Psoas muscle (tissue), 8 donors: Measurements from ENCODE around the gene LONRF3. TPM values are rescaled to one million over a fixed set of nuclear protein-coding genes. Genes with fewer than 3 reads are reported as not detected.

Experiments used
- ATAC-seq, 4 donors: fragments of 200-7000 bp; cut with Tn5 transposase; one replicate each; pipeline ENCODE4 v1.9.1; 2020; ENCODE audit warnings: moderate library complexity in 3 of 4, mild to moderate bottlenecking in 2 of 4
- DNase-seq, 2 donors: peaks; one replicate each; pipeline ENCODE4 v3.0.0-alpha.2; 2020
- H3K27ac ChIP-seq: fragments of 200-600 bp; one replicate; pipeline ENCODE4 v1.8.0; 2022
- H3K27me3 ChIP-seq, 3 donors: fragments of 200-600 bp in 1 of 3; one replicate each; pipeline versions ENCODE4 v1.6.1 to v1.8.0; 2013 to 2022; ENCODE audit warnings: low read length in 2 of 3, mild to moderate bottlenecking in 2 of 3, moderate library complexity in 1 of 3; ENCODE audit not compliant: insufficient read depth in 3 of 3
- H3K36me3 ChIP-seq, 2 donors: fragments of 200-600 bp in 1 of 2; one replicate each; pipeline versions ENCODE4 v1.6.1 to v1.8.0; 2013 to 2022; ENCODE audit warnings: low read depth in 1 of 2, mild to moderate bottlenecking in 1 of 2, moderate library complexity in 1 of 2; ENCODE audit not compliant: insufficient read depth in 1 of 2
- H3K4me1 ChIP-seq: fragments of 200-600 bp; one replicate; pipeline ENCODE4 v1.8.0; 2022
- H3K4me3 ChIP-seq: fragments of 200-600 bp; one replicate; pipeline ENCODE4 v1.8.0; 2022; ENCODE audit warnings: mild to moderate bottlenecking
- H3K9me3 ChIP-seq: fragments of 200-600 bp; one replicate; pipeline ENCODE4 v1.8.0; 2022
- WGBS, 3 donors: extraction: QIAGEN DNeasy Blood & Tissue Kit; methylation state at CpG; one replicate each; pipeline versions ENCODE4 v1.1.6 to v1.1.7; 2013; 5-methylcytosine and 5-hydroxymethylcytosine counted together
- intact Hi-C, 2 donors: fragments of 100-400 bp; cut with DNase I; formaldehyde crosslinking; loops; one replicate each; pipeline versions ENCODE4 v1.11.0 to v1.14.2; 2022
- polyA plus RNA-seq, 3 donors: library from polyadenylated mRNA; stranded (reverse); fragments of 200-250 nt; gene quantifications; one replicate each; pipeline ENCODE4 v1.2.3, GENCODE V29; 2013
- total RNA-seq, 4 donors: library from RNA; stranded (reverse); fragmentation: NEBNext Ultra II Directional in 2 of 4; extraction: Animal tissue kit (Norgen Biotek cat#: 25700) in 2 of 4; gene quantifications; one replicate each; pipeline versions ENCODE4 v1.2.1 to v1.2.4, GENCODE V29; 2021 to 2023
- TF ChIP-seq, protein P1 (sequence below): fragments of 200-600 bp; IDR thresholded peaks from one replicate; pipeline ENCODE4 v1.8.0; 2022; ENCODE audit warnings: antibody characterized with exemption
- donor health status: healthy with polysubstance abuse.
- donor health status: DM: no; HTN: no; CAD: no; lungs with moderate emphysema.
- donor health status: Bipolar disorder and iron deficiency.
- donor health status: healthy.
- donor health status: DM: yes; HTN: yes; CAD: no.
- donor health status: DM: no; HTN: no; CAD: no.
- donor health status: DM: no; HTN: no; CAD: no.
- donor health status: DM: yes; HTN: yes; CAD: no.

Gene LONRF3
- total and polyA plus RNA-seq, 7 donors: 8.4 to 55.8 (median 20.2) TPM

DNA sequence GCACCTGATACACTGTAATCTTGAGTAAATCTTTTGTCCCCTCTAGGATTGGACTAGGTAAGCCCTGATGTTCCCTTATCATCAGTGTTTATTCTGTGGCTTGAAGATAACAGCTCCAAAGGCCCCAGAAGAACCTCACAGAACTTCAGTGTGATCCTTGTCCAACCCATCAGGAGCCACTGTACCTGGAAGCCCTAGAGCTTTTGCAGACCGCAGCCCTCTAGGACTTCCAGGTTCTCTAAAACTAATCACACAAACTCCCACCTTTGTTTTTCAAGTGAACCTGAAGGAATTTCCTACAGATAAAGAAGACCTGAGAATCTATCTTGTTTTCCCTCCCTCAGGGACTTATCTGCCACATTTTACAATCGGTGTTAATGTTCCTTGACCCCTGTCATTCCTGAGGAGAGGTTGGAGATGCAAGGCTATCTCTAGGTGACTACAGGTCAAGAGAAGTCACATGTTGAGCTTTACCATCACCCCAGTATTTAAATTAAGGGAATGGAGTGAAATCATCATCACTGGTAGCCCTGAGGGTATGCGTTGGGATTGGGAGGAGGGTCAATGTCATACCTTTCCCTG is 32.9 kb downstream of the LONRF3 start:
- no peak overlapping the region for H3K27ac ChIP-seq
- H3K36me3 ChIP-seq: peaks cover 11 to 49% of the 10 kb centered on the region in 2 donors
- no peak for ATAC-seq
- DNase-seq: no peak
- intact Hi-C loops: loop anchor here in 1 of 2 donors (5.0 kb wide), 1 partner anchor 160 kb away; no protein-coding TSS in a partner anchor
- no peaks in the 10 kb centered on the region for H3K27me3 ChIP-seq
- no peak overlapping the region for H3K4me3 ChIP-seq
- no peaks in the 10 kb centered on the region for H3K4me1 ChIP-seq
- TF ChIP-seq, protein P1, sequence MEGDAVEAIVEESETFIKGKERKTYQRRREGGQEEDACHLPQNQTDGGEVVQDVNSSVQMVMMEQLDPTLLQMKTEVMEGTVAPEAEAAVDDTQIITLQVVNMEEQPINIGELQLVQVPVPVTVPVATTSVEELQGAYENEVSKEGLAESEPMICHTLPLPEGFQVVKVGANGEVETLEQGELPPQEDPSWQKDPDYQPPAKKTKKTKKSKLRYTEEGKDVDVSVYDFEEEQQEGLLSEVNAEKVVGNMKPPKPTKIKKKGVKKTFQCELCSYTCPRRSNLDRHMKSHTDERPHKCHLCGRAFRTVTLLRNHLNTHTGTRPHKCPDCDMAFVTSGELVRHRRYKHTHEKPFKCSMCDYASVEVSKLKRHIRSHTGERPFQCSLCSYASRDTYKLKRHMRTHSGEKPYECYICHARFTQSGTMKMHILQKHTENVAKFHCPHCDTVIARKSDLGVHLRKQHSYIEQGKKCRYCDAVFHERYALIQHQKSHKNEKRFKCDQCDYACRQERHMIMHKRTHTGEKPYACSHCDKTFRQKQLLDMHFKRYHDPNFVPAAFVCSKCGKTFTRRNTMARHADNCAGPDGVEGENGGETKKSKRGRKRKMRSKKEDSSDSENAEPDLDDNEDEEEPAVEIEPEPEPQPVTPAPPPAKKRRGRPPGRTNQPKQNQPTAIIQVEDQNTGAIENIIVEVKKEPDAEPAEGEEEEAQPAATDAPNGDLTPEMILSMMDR: no peak
- WGBS, 3 donors: 93 to 99% (median 94%) methylated on average over 3 of the region's 3 CpGs
- no peaks in the 10 kb centered on the region for H3K9me3 ChIP-seq

DNA sequence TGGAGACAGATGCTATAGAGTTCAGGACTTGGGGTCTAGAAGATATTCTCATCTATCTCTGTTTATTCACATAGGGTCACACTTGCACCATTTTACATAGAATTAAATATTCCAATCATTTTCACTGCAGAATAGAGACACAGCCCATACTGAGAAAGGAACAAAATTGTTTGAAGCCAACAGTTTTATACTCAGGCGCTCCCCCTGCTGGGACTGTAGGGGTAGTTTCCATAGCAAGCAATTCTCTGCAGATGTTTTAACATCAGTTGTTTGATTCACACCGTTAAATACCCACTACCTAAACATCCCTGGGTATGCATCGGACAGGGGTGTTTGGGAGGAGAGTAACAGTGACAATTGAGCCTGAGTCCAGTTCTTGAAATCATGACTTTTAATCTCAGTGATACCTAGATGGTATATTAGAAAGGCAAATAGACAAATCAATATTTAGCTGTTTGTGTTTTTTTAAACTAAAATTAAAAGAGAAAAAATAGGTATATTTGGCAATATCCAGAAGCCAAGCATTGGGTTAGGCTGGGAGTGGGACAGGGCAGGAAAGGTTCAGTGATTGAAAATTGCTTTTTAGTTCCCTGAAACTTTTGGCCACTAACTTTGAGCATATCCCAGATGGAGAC is 33.8 kb downstream of the LONRF3 start:
- DNase-seq: peak in 1 of 2 donors; percentile 23

DNA sequence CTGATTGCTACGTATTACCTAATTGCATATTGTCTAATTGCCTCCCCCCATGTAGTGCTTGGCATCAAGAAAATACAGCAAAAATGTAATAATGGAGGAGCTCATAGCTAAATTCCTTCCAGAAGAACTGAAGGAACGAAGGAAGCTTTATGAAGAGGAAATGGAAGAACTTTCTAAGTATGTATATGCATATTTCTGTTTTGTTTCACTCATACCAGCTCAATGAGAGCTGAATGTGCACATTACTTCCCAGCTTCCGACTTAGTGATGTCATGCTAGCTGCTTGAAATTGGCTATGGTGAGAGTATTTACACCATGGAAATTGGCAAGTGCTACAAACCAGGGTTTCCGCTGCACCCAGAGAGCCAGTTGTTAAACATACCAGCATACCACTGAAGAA is 34.7 kb downstream of the LONRF3 start:
- no peaks in the 10 kb centered on the region for H3K9me3 ChIP-seq
- TF ChIP-seq, protein P1: no peak
- intact Hi-C loops: loop anchor here in 1 of 2 donors (5.0 kb wide), 1 partner anchor 162 kb away; no protein-coding TSS in a partner anchor
- ATAC-seq (no peak), DNase-seq (no peak)
- H3K27me3 ChIP-seq: no peaks in the 10 kb centered on the region
- peaks cover 11 to 67% of the 10 kb centered on the region in 2 donors for H3K36me3 ChIP-seq
- 71 to 88% (median 88%) methylated on average over 4 of the region's 4 CpGs for WGBS, 3 donors
- H3K4me3 ChIP-seq: no peak overlapping the region
- no peak overlapping the region for H3K27ac ChIP-seq
- H3K4me1 ChIP-seq: no peaks in the 10 kb centered on the region

More for the DNA sequence above, 33.8 kb downstream of the LONRF3 start:
- intact Hi-C loops: loop anchor here in 1 of 2 donors (5.0 kb wide), 1 partner anchor 161 kb away; no protein-coding TSS in a partner anchor
- H3K36me3 ChIP-seq: peaks cover 11 to 59% of the 10 kb centered on the region in 2 donors
- no peaks in the 10 kb centered on the region for H3K4me1 ChIP-seq
- TF ChIP-seq, protein P1: peak; percentile 49
- H3K27me3 ChIP-seq: no peaks in the 10 kb centered on the region
- 25 to 41% (median 34%) methylated on average over 3 of the region's 3 CpGs for WGBS, 3 donors
- H3K27ac ChIP-seq: no peak overlapping the region
- no peak for ATAC-seq
- no peak overlapping the region for H3K4me3 ChIP-seq
- no peaks in the 10 kb centered on the region for H3K9me3 ChIP-seq

DNA sequence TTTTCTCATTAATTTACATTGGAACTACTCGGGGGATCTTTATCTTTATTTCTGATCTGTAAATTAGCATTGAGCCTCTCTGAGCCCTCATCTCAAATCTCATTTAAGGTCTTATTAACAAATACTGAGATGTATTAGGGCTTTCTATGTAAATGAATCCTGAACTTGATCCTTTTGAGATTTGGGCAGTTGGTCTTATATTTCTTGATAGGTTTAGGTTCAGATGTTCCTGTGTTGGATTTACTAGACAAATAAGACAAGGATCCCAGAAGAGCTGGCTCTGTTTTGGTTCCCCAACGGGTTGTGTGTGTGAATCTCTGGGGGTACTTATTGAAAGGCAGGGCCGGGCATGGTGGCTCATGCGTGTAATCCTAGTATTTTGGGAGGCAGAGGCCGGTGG is 36.1 kb downstream of the LONRF3 start:
- no peak overlapping the region for H3K4me3 ChIP-seq
- peaks cover 11 to 74% of the 10 kb centered on the region in 2 donors for H3K36me3 ChIP-seq
- H3K4me1 ChIP-seq: no peaks in the 10 kb centered on the region
- H3K27me3 ChIP-seq: no peaks in the 10 kb centered on the region
- TF ChIP-seq, protein P1: no peak
- WGBS, 3 donors: 79 to 88% (median 88%) methylated on average over 5 of the region's 5 CpGs
- H3K9me3 ChIP-seq: no peaks in the 10 kb centered on the region
- ATAC-seq (no peak), DNase-seq (no peak)
- intact Hi-C loops: loop anchor here in 1 of 2 donors (5.0 kb wide), 1 partner anchor 163 kb away; no protein-coding TSS in a partner anchor
- no peak overlapping the region for H3K27ac ChIP-seq
